ENCODE measurements around the gene HSPB8.

The HSPB8 gene

GRCh38 chr12:119156401-119157044, 22.2 kb upstream of the HSPB8 start:
- Mint-ChIP-seq H3K36me3 (no peaks in the 10 kb centered on the region), H3K27me3 (no peaks in the 10 kb centered on the region), H3K4me3 (no peak overlapping the region), H3K27ac (no peak overlapping the region), H3K4me1 (no peaks in the 10 kb centered on the region), H3K9me3 (peaks cover 18% of the 10 kb centered on the region)
- DNase-seq: no peak
- CTCF ChIA-PET: no interaction called here

GRCh38 chr12:119157528-119157927, 21.2 kb upstream of the HSPB8 start:
- H3K4me1 Mint-ChIP-seq: no peaks in the 10 kb centered on the region
- no peak for DNase-seq
- H3K36me3 Mint-ChIP-seq: no peaks in the 10 kb centered on the region
- H3K4me3 Mint-ChIP-seq: no peak overlapping the region
- no peaks in the 10 kb centered on the region for H3K27me3 Mint-ChIP-seq
- H3K27ac Mint-ChIP-seq: no peak overlapping the region
- CTCF ChIA-PET: no interaction called here
- H3K9me3 Mint-ChIP-seq: peaks cover 16% of the 10 kb centered on the region

- no peak overlapping the region for H3K27ac Mint-ChIP-seq
- H3K27me3 Mint-ChIP-seq: no peaks in the 10 kb centered on the region
- H3K4me1 Mint-ChIP-seq: no peaks in the 10 kb centered on the region
- H3K36me3 Mint-ChIP-seq: no peaks in the 10 kb centered on the region
- H3K4me3 Mint-ChIP-seq: no peak overlapping the region
- peaks cover 16% of the 10 kb centered on the region for H3K9me3 Mint-ChIP-seq
- DNase-seq: no peak
- CTCF ChIA-PET: no interaction called here
These were observed 20.8 kb upstream of the HSPB8 start for GRCh38 chr12:119157978-119158377.

- Mint-ChIP-seq H3K4me1 (no peaks in the 10 kb centered on the region), H3K4me3 (no peak overlapping the region), H3K36me3 (no peaks in the 10 kb centered on the region), H3K27me3 (no peaks in the 10 kb centered on the region), H3K9me3 (peaks cover 15% of the 10 kb centered on the region), H3K27ac (no peak overlapping the region)
- no peak for DNase-seq
- CTCF ChIA-PET: no interaction called here
These were observed 20.3 kb upstream of the HSPB8 start for GRCh38 chr12:119158402-119158801.

- H3K27me3 Mint-ChIP-seq: no peaks in the 10 kb centered on the region
- no peak overlapping the region for H3K4me3 Mint-ChIP-seq
- no peak overlapping the region for H3K27ac Mint-ChIP-seq
- no peaks in the 10 kb centered on the region for H3K4me1 Mint-ChIP-seq
- no peaks in the 10 kb centered on the region for H3K36me3 Mint-ChIP-seq
- CTCF ChIA-PET: no interaction called here
- H3K9me3 Mint-ChIP-seq: peaks cover 7% of the 10 kb centered on the region
- DNase-seq: no peak
These were observed 18.9 kb upstream of the HSPB8 start for GRCh38 chr12:119159844-119160243.

- no peaks in the 10 kb centered on the region for H3K4me1 Mint-ChIP-seq
- H3K27me3 Mint-ChIP-seq: peaks cover 4% of the 10 kb centered on the region
- peaks cover 7% of the 10 kb centered on the region for H3K9me3 Mint-ChIP-seq
- no peak for DNase-seq
- CTCF ChIA-PET: no interaction called here
- H3K27ac Mint-ChIP-seq: no peak overlapping the region
- no peaks in the 10 kb centered on the region for H3K36me3 Mint-ChIP-seq
- H3K4me3 Mint-ChIP-seq: no peak overlapping the region
These were observed 10.8 kb upstream of the HSPB8 start for GRCh38 chr12:119167902-119168301.

- Mint-ChIP-seq H3K9me3 (peaks cover 7% of the 10 kb centered on the region), H3K27ac (no peak overlapping the region), H3K4me3 (no peak overlapping the region), H3K36me3 (no peaks in the 10 kb centered on the region), H3K4me1 (no peaks in the 10 kb centered on the region), H3K27me3 (peaks cover 4% of the 10 kb centered on the region)
- CTCF ChIA-PET: no interaction called here
- DNase-seq: no peak
These were observed 10.0 kb upstream of the HSPB8 start for GRCh38 chr12:119168721-119169120.

GRCh38 chr12:119169150-119169549, 9.6 kb upstream of the HSPB8 start:
- DNase-seq: no peak
- H3K27me3 Mint-ChIP-seq: peaks cover 4% of the 10 kb centered on the region
- CTCF ChIA-PET: no interaction called here
- no peak overlapping the region for H3K27ac Mint-ChIP-seq
- no peaks in the 10 kb centered on the region for H3K36me3 Mint-ChIP-seq
- no peaks in the 10 kb centered on the region for H3K4me1 Mint-ChIP-seq
- peaks cover 7% of the 10 kb centered on the region for H3K9me3 Mint-ChIP-seq
- H3K4me3 Mint-ChIP-seq: no peak overlapping the region

- no peak overlapping the region for H3K27ac Mint-ChIP-seq
- H3K4me3 Mint-ChIP-seq: no peak overlapping the region
- DNase-seq: no peak
- peaks cover 3% of the 10 kb centered on the region for H3K27me3 Mint-ChIP-seq
- CTCF ChIA-PET: no interaction called here
- no peaks in the 10 kb centered on the region for H3K36me3 Mint-ChIP-seq
- peaks cover 5% of the 10 kb centered on the region for H3K9me3 Mint-ChIP-seq
- H3K4me1 Mint-ChIP-seq: no peaks in the 10 kb centered on the region
These were observed 7.4 kb upstream of the HSPB8 start for GRCh38 chr12:119171291-119171690.

- Mint-ChIP-seq H3K36me3 (no peaks in the 10 kb centered on the region), H3K27ac (no peak overlapping the region), H3K4me1 (no peaks in the 10 kb centered on the region), H3K27me3 (no peaks in the 10 kb centered on the region), H3K9me3 (peaks cover 5% of the 10 kb centered on the region), H3K4me3 (no peak overlapping the region)
- DNase-seq: no peak
- CTCF ChIA-PET: no interaction called here
These were observed 6.9 kb upstream of the HSPB8 start for GRCh38 chr12:119171691-119172425.

GRCh38 chr12:119175081-119175480, 3.6 kb upstream of the HSPB8 start:
- Mint-ChIP-seq H3K27ac (no peak overlapping the region), H3K36me3 (no peaks in the 10 kb centered on the region), H3K4me1 (no peaks in the 10 kb centered on the region), H3K27me3 (peaks cover 15% of the 10 kb centered on the region), H3K9me3 (peaks cover 4% of the 10 kb centered on the region), H3K4me3 (no peak overlapping the region)
- CTCF ChIA-PET: no interaction called here
- no peak for DNase-seq

GRCh38 chr12:119176267-119177055, 2.3 kb upstream of the HSPB8 start:
- H3K9me3 Mint-ChIP-seq: no peaks in the 10 kb centered on the region
- no peaks in the 10 kb centered on the region for H3K4me1 Mint-ChIP-seq
- H3K27ac Mint-ChIP-seq: no peak overlapping the region
- no peak overlapping the region for H3K4me3 Mint-ChIP-seq
- peaks cover 15% of the 10 kb centered on the region for H3K27me3 Mint-ChIP-seq
- CTCF ChIA-PET: no interaction called here
- no peaks in the 10 kb centered on the region for H3K36me3 Mint-ChIP-seq
- no peak for DNase-seq

- no peaks in the 10 kb centered on the region for H3K36me3 Mint-ChIP-seq
- DNase-seq: no peak
- H3K4me3 Mint-ChIP-seq: no peak overlapping the region
- H3K9me3 Mint-ChIP-seq: no peaks in the 10 kb centered on the region
- H3K27me3 Mint-ChIP-seq: peaks cover 15% of the 10 kb centered on the region
- H3K27ac Mint-ChIP-seq: no peak overlapping the region
- H3K4me1 Mint-ChIP-seq: no peaks in the 10 kb centered on the region
- CTCF ChIA-PET: no interaction called here
These were observed 1.7 kb upstream of the HSPB8 start for GRCh38 chr12:119177056-119177325.

- no peaks in the 10 kb centered on the region for H3K4me1 Mint-ChIP-seq
These were observed 879 bp upstream of the HSPB8 start for GRCh38 chr12:119177724-119178380.

More at GRCh38 chr12:119177724-119178380, 879 bp upstream of the HSPB8 start:
- Mint-ChIP-seq H3K4me3 (no peak overlapping the region), H3K9me3 (no peaks in the 10 kb centered on the region), H3K27ac (no peak overlapping the region), H3K36me3 (no peaks in the 10 kb centered on the region), H3K27me3 (peaks cover 15% of the 10 kb centered on the region)
- no peak for DNase-seq
- CTCF ChIA-PET: no interaction called here
